Stimulated activated CD4-positive, alpha-beta T cell treated with anti-CD3 and anti-CD28 coated beads, Interleukin-2, amount 100 ng/mL, for 4 hours (primary cell): ENCODE measurements around the gene KRTAP1-4.
"Not testable (repeated sequence)": the region's sequence is repeated elsewhere in the genome, so short reads cannot be mapped to it uniquely, and the experiment has no call there.

ENCODE experiments used
- DNase-seq: peaks from one replicate; pipeline ENCODE4 v3.0.0-alpha.2; 2020; ENCODE audit warnings: low read depth

KRTAP1-4 gene

DNA sequence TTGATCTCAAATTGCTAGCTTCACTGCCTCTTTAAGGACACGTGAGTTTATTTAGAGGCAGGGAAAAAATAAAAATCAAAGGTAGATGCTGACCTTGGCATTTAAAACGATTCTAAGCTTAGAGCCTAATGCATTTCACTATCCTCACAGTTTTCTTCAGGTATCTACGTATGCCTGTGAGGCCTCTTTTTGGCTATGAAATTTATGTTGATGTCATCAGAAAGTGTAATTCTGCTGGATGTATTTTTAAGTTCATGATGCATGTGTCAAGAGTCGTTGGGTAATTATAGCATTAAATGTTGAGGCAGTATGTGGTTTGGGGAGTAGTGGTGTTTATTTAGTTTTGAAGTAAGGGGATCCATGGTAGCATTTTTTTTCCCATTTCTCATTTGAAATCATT is 26.1 kb downstream of the KRTAP1-4 start:
- DNase-seq, result no peak

DNA sequence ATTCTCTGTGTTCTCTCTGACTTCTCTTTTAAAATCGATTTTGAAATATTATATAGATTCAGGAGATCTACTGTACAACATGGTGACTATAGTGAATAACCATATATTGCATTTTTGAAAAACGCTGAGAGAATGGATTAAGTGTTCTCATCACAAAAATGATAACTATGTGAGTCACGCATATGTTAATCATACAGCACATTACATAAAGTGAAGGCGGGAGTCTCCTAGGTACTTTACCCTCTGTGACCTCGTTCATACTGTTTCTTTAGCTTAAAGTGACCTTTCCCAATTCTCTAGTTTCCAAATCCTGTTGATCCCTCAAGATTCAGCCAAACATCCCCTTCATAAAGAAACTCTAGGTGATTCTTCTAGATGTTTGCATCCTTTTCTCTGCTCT is 27.2 kb downstream of the KRTAP1-4 start:
- DNase-seq, result no peak

DNA sequence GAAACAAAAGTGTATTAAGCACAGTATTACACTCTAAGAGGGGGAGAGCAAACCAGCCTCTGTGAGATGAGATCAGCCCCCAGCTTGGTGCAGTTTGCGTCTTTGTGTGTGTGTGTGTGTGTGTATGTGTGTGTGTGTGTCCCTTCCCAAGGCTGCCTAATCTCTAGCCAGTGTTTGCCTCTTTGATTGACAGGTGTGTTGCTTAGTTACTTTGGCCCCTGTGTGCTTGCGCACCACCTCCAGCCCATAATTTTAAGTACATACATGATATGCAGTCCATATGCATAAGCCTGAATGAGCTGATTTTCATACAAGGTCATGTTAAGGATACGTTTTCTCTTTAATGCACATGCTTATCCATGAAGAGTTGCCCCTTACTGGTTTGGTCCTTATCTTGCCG is 28.2 kb downstream of the KRTAP1-4 start:
- DNase-seq, result no peak

DNA sequence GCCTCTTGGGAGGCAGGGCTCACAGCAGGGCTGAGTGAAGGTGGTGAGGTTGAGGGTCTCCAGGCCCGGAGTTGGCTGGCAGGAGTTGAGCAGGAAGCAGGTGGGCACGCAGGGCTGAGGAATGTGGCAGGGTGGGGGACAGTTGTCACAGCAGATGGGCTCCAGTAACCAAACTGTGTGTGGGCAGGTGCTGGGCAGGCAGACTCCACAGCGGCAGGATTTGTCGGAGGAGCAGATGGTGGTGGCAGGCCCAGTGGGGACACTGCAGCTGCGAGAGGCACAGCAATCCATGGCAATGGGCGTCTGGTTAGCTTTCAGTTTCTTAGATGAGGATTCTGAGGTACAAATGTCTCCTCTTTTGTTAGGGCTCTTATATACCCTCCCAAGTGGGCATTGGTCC is 30.4 kb downstream of the KRTAP1-4 start, which contains the start of gene KRTAP3-2:
KRTAP3-2 (minus strand) TSS at position 344 of the 400 bp plus-strand sequence; CDS start at position 291, 53 bp downstream.
- not testable (repeated sequence) for DNase-seq

DNA sequence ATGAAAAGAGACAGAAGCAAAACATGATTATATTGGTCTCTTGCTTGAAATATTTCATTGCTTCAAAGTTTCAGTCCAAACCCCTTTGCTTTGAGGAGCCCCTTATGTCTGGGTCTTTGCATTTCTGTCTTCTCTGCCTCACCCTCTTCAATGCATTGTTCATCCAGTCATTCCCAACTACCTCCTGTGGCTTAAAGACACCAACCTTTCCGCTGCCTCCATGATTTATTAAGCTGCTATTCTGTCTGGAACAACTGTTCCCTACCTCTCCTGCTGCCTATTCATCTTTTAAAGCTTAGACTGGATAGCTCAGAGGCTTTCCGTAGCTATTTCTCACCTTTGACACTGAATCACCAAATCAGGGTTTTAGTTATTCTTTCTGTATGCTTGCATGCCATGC is 32.6 kb downstream of the KRTAP1-4 start:
- DNase-seq, result no peak

DNA sequence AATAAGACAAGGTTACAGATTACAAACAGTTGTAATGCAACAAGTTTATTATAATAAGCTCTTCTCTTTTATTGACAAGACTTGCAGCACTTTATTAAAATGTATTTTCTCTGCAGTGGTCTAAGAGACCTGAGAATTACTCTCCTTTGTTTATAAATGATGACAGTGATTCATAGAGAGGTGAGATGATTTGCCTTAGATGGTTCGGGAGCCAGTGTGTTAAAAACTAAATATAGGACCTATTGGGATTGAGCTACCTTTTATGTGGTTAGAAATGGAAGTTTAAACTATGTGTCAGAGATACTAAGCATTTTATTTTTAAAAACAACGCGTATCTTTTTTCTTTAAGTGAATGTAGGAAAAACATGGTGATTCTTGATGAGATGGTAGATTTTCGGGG is 33.2 kb downstream of the KRTAP1-4 start:
- no peak for DNase-seq

DNA sequence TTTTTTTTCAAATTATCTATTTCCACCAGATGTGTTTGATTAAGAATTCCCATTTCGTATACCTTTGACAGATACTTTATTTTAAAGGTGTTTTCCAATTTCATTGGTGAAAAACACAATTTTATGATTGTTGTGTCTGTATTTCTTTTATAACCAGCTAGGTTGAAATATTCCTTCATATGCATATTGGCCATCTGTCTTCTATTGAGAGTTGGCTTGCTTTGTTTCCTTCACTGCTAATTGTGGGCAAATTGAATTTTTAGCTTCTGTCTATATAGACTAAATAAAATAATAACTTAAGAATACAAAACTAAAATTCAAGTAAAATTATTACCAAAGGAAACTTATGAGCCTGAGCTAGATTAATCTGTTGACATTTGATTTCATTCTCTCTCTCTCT is 34.9 kb downstream of the KRTAP1-4 start:
- no peak for DNase-seq

DNA sequence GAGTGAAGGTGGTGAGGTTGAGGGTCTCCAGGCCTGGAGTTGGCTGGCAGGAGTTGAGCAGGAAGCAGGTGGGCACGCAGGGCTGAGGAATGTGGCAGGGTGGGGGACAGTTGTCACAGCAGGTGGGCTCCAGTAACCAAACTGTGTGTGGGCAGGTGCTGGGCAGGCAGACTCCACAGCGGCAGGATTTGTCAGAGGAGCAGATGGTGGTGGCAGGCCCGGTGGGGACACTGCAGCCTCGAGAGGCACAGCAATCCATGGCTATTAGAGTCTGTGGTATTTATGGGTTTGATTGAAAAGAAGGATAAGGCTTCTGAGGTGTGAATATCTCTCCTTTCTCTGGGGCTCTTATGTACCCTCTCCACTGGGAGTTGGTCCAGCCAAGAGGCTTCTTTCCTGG is 36.2 kb downstream of the KRTAP1-4 start, which contains the start of gene KRTAP3-3:
KRTAP3-3 (minus strand) TSS at position 326 of the 400 bp plus-strand sequence; CDS start at position 259, 67 bp downstream.
- DNase-seq, result no peak

DNA sequence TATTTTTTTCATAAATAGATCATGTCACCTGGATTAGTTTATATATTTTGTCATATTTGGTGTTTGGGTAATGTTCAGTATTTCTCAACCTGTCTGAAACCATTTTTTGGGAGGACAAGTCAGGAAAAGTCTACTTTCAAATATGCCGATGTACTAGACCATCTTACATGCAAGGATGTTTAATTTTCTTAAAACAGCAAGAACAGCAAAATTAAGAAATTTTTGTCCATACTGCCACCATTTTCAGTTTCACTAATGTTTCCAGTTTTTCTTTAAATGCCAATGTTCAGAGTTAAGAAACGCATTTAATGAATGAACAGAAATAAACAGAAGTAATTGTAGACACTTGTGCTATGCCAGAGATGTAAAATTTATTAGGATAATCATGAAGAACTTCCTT is 36.9 kb downstream of the KRTAP1-4 start:
- no peak for DNase-seq

DNA sequence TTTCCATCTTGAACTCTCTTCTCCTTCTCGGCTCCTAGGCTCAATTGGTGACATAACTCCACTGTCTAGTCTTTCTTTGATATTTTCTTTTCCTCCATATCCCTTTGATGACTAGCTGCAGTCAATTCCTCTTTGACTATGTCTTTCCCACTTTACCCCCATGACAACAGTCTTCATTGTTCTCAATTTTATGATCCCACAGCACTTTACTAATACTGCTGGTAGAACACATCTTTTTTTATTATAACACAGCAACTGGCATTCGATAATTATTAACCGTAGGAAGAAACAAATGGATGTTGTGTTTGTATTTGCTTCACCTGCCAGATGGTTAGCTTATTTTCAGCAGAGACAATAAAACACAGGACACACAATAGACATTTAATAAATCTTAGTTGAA is 37.3 kb downstream of the KRTAP1-4 start:
- no peak for DNase-seq

DNA sequence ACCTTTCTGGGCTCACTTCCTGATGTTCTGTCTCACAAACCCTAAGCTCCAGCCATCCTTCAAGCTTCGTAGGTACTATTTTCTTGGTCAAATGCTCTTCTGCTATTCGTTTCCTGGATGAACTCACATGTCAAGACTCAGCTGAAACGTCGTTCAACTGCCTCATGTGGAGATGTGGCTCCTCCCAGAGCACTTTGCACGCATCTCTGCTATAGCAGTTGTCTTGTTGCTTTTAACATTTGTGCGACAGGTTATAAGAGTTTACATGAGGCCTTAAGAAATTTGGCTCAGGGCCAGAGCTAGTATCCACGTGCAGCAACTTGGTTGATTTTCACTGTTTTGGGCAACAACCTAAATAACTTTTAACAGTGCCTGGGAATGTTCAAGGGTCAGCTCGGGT is 43.1 kb downstream of the KRTAP1-4 start:
- no peak for DNase-seq

DNA sequence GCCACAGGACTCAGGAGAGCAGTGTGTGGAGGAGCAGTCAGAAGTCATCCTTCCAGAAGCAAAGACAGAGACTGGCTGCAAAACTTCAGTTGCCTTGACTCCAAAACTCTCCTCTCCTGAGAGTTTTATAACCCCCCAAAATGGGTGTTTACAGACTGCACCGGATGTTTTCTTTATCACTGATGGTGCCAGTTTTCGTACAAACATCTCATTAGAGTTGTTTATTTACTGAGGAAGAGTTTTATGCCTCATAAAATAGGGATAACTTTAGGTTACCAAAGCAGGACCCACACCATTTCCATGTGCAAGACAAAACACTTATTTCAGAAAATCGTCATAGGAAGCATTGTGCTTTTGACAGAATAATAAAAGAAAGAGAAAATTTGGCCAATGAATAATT is 45.8 kb downstream of the KRTAP1-4 start, which contains the start of gene KRT40:
KRT40 (minus strand) TSS at position 101 of the 400 bp plus-strand sequence; CDS start at position 48, 53 bp downstream.
- DNase-seq, result no peak

DNA sequence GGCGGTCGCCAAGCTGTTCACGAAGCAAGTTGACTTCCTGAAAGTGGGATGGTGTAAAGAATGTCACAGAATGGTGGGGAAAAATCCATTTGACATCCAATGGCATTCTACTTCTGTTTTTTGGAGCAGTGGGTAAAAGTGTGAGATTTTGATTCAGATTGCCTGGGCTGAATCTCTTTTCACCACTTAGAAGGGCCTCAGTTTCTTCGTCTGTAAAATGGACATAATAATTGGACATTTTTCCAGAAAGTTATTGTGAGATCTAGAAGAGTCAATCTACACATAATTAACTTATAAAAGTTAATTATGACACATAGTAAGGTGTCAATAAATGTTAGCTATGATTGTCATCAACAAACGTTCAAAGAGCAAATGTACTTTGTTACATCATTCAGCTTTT is 48.9 kb downstream of the KRTAP1-4 start:
- no peak for DNase-seq

DNA sequence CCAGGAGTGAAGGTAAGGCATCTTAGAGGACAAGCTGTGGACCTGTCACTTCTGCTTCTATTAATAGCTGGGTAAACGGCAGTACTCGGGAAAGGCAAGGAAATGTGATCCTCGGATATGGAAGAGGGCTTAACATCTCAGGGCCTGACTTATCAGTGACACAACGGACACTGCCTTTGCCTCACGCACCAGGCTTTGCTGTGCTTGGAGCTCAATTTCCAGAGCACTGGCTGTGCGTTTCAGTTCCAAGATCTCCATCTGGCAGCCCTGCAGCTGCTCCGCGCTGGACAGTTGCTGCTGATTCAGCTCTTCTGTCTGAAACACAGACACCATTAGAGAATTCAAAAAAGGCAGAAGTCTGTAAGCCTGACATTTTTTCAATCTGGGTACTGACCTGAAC is 49.4 kb downstream of the KRTAP1-4 start:
- no peak for DNase-seq

DNA sequence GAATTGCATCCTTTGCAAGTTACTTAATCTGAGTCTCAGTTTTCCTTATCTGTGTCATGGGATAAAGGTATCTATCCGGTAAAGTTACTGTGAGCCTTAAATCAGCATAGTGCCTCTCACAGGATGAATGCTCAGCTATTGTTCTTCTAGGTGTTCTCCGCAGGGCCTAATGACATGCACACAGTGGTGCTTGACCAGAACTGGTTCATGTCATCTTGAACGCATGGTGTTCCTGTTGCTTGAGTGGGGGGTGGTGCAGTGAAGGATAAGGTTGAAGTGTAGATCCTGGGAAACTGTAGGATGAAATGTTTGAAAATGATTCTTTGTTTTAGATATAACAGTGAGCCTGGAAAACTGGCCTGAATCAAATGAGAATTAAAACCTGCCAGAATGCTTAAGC is 49.9 kb downstream of the KRTAP1-4 start:
- DNase-seq, result no peak
